H4 (cell line): ENCODE data around the gene CYP4F8. TPM values are rescaled to one million over a fixed set of nuclear protein-coding genes. Genes with fewer than 3 reads are reported as not detected.

Experiments used
- DNase-seq: peaks from one replicate; pipeline ENCODE4 v3.0.0-alpha.2; 2015; ENCODE audit warnings: low spot score
- total RNA-seq: library from RNA; depleted of rRNA; stranded (reverse); fragments of >200 nt; shearing (Covaris generic); gene quantifications from 2 replicates; pipeline ENCODE4 v1.2.3, GENCODE V29; 2014

Gene CYP4F8
- total RNA-seq, 1 experiment from 2014 or later: not detected

GRCh38 chr19:15616183-15616582 is 1.2 kb downstream of the CYP4F8 start:
- DNase-seq: no peak

- DNase-seq: no peak
These were observed 1.7 kb downstream of the CYP4F8 start for GRCh38 chr19:15616627-15617270.

- DNase-seq: no peak
These were observed 3.3 kb downstream of the CYP4F8 start for GRCh38 chr19:15618321-15618720.

- no peak for DNase-seq
These were observed 6.8 kb downstream of the CYP4F8 start for GRCh38 chr19:15621801-15622200.

GRCh38 chr19:15622991-15623390 is 8.0 kb downstream of the CYP4F8 start:
- DNase-seq: no peak

GRCh38 chr19:15623711-15624318 is 8.8 kb downstream of the CYP4F8 start:
- no peak for DNase-seq

GRCh38 chr19:15628236-15629002 is 13.4 kb downstream of the CYP4F8 start:
- DNase-seq: no peak

GRCh38 chr19:15629003-15629880 is 14.2 kb downstream of the CYP4F8 start:
- DNase-seq: peak; percentile 56

- no peak for DNase-seq
These were observed 16.8 kb downstream of the CYP4F8 start for GRCh38 chr19:15631817-15632216.

- DNase-seq: no peak
These were observed 18.2 kb downstream of the CYP4F8 start for GRCh38 chr19:15633082-15633835.

GRCh38 chr19:15634105-15634504 is 19.1 kb downstream of the CYP4F8 start:
- DNase-seq: no peak

- no peak for DNase-seq
These were observed 20.2 kb downstream of the CYP4F8 start for GRCh38 chr19:15635016-15635805.

- no peak for DNase-seq
These were observed 21.0 kb downstream of the CYP4F8 start for GRCh38 chr19:15636026-15636425.

- DNase-seq: no peak
These were observed 24.6 kb downstream of the CYP4F8 start for GRCh38 chr19:15639596-15639995.

GRCh38 chr19:15640294-15640903 is 25.4 kb downstream of the CYP4F8 start, which contains the start of gene CYP4F3:
Gene CYP4F3 (plus strand): TSS chr19:15640897. CDS start chr19:15641416, 519 bp downstream.
- DNase-seq: peak; percentile 94

- no peak for DNase-seq
These were observed 26.0 kb downstream of the CYP4F8 start for GRCh38 chr19:15640904-15641597.

GRCh38 chr19:15641901-15642491 is 27.0 kb downstream of the CYP4F8 start:
- no peak for DNase-seq

GRCh38 chr19:15642807-15643206 is 27.8 kb downstream of the CYP4F8 start:
- no peak for DNase-seq

- no peak for DNase-seq
These were observed 28.4 kb downstream of the CYP4F8 start for GRCh38 chr19:15643387-15643786.
